Mesenchymal stem cell (in vitro differentiated cells and primary cell): ENCODE results near the gene SPATA12.
"Not testable (repeated sequence)": the region's sequence is repeated elsewhere in the genome, so short reads cannot be mapped to it uniquely, and the experiment has no call there.

Experiments used
- DNase-seq: peaks from one replicate; pipeline ENCODE4 v3.0.0-alpha.2; 2013
- H2AFZ ChIP-seq: one replicate; pipeline ENCODE4 v1.6.1; 2013; ENCODE audit warnings: low read depth, mild to moderate bottlenecking, control low read depth, inconsistent platforms, low read length, moderate library complexity
- H2AK5ac ChIP-seq: 2 replicates; pipeline ENCODE4 v1.6.1; 2013; ENCODE audit warnings: low read length, moderate library complexity, mild to moderate bottlenecking, inconsistent platforms; ENCODE audit not compliant: severe bottlenecking
- H2BK120ac ChIP-seq: one replicate; pipeline ENCODE4 v1.6.1; 2013; ENCODE audit warnings: low read depth, mild to moderate bottlenecking, inconsistent platforms, low read length, moderate library complexity
- H2BK12ac ChIP-seq, 2 experiments: one replicate each; pipeline ENCODE4 v1.6.1; 2013; ENCODE audit warnings: inconsistent platforms in 2 of 2, low read length in 2 of 2, mild to moderate bottlenecking in 2 of 2, moderate library complexity in 2 of 2, control low read depth in 1 of 2
- H2BK15ac ChIP-seq: one replicate; pipeline ENCODE4 v1.6.1; 2013; ENCODE audit warnings: mild to moderate bottlenecking, low read depth, inconsistent platforms; ENCODE audit not compliant: poor library complexity, severe bottlenecking
- H2BK5ac ChIP-seq: 2 replicates; pipeline ENCODE4 v1.6.1; 2013; ENCODE audit warnings: low read depth, mild to moderate bottlenecking, low read length, control low read depth, inconsistent platforms; ENCODE audit not compliant: poor library complexity, severe bottlenecking
- H3K14ac ChIP-seq, 2 experiments: one replicate each; pipeline ENCODE4 v1.6.1; 2013; ENCODE audit warnings: inconsistent platforms in 2 of 2, low read length in 2 of 2, control low read depth in 1 of 2, mild to moderate bottlenecking in 1 of 2, moderate library complexity in 1 of 2
- H3K18ac ChIP-seq, 2 experiments: one replicate each; pipeline ENCODE4 v1.6.1; 2013; ENCODE audit warnings: inconsistent platforms in 2 of 2, low read length in 2 of 2, control low read depth in 1 of 2, low read depth in 1 of 2, mild to moderate bottlenecking in 1 of 2
- H3K23ac ChIP-seq, 2 experiments: one replicate each; pipeline ENCODE4 v1.6.1; 2013; ENCODE audit warnings: inconsistent platforms in 2 of 2, low read length in 2 of 2, mild to moderate bottlenecking in 2 of 2, moderate library complexity in 2 of 2, control low read depth in 1 of 2
- H3K27ac ChIP-seq: 2 replicates; pipeline ENCODE4 v1.5.1; 2013; ENCODE audit warnings: mild to moderate bottlenecking, moderate library complexity, low read length, control low read depth, inconsistent platforms; ENCODE audit not compliant: poor library complexity, severe bottlenecking
- H3K27me3 ChIP-seq, 2 experiments: 2 replicates each; pipeline versions ENCODE4 v1.6.1 to v1.7.0; 2013; ENCODE audit warnings: low read length in 2 of 2, mild to moderate bottlenecking in 2 of 2, moderate library complexity in 2 of 2, control low read depth in 1 of 2, inconsistent platforms in 1 of 2; ENCODE audit not compliant: control insufficient read depth in 1 of 2, insufficient read depth in 1 of 2
- H3K36me3 ChIP-seq, 2 experiments: 2 replicates each; pipeline versions ENCODE4 v1.6.1 to v1.7.0; 2013; ENCODE audit warnings: low read length in 2 of 2, control low read depth in 1 of 2, inconsistent platforms in 1 of 2, low read depth in 1 of 2, mild to moderate bottlenecking in 1 of 2; ENCODE audit not compliant: insufficient read depth in 2 of 2, control insufficient read depth in 1 of 2
- H3K4ac ChIP-seq, 2 experiments: one replicate each; pipeline ENCODE4 v1.6.1; 2013; ENCODE audit warnings: inconsistent platforms in 2 of 2, low read length in 2 of 2, mild to moderate bottlenecking in 2 of 2, moderate library complexity in 2 of 2, control low read depth in 1 of 2, low read depth in 1 of 2
- H3K4me1 ChIP-seq: 2 replicates; pipeline ENCODE4 v1.6.1; 2013; ENCODE audit warnings: low read depth, low read length, control low read depth; ENCODE audit not compliant: control insufficient read depth, insufficient read depth
- H3K4me2 ChIP-seq: 2 replicates; pipeline ENCODE4 v1.6.1; 2013; ENCODE audit warnings: low read length, mild to moderate bottlenecking, inconsistent platforms; ENCODE audit not compliant: poor library complexity, severe bottlenecking
- H3K4me3 ChIP-seq, 2 experiments: 2 replicates each; pipeline versions ENCODE4 v1.5.1 to v1.7.0; 2013; ENCODE audit warnings: low read length in 2 of 2, mild to moderate bottlenecking in 2 of 2, control low read depth in 1 of 2, low read depth in 1 of 2; ENCODE audit not compliant: insufficient read depth in 1 of 2
- H3K79me1 ChIP-seq: replicated peaks from 2 replicates; pipeline ENCODE4 v1.6.1; 2013; ENCODE audit warnings: mild to moderate bottlenecking, control low read depth, low read length, inconsistent platforms; ENCODE audit not compliant: poor library complexity, severe bottlenecking
- H3K9ac ChIP-seq: 2 replicates; pipeline ENCODE4 v1.7.0; 2013; ENCODE audit warnings: mild to moderate bottlenecking, low read length, moderate library complexity
- H3K9me3 ChIP-seq: 2 replicates; pipeline ENCODE4 v1.7.0; 2013; ENCODE audit warnings: mild to moderate bottlenecking, low read length; ENCODE audit not compliant: control insufficient read depth
- H4K8ac ChIP-seq: one replicate; pipeline ENCODE4 v1.6.1; 2013; ENCODE audit warnings: inconsistent platforms, mild to moderate bottlenecking, low read length, moderate library complexity
- H4K91ac ChIP-seq: one replicate; pipeline ENCODE4 v1.6.1; 2013; ENCODE audit warnings: mild to moderate bottlenecking, low read length, inconsistent platforms
- WGBS: methylation state at CpG from one replicate; pipeline ENCODE4 v1.1.7; 2013; ENCODE audit warnings: mixed read lengths; 5-methylcytosine and 5-hydroxymethylcytosine counted together

The SPATA12 gene

DNA sequence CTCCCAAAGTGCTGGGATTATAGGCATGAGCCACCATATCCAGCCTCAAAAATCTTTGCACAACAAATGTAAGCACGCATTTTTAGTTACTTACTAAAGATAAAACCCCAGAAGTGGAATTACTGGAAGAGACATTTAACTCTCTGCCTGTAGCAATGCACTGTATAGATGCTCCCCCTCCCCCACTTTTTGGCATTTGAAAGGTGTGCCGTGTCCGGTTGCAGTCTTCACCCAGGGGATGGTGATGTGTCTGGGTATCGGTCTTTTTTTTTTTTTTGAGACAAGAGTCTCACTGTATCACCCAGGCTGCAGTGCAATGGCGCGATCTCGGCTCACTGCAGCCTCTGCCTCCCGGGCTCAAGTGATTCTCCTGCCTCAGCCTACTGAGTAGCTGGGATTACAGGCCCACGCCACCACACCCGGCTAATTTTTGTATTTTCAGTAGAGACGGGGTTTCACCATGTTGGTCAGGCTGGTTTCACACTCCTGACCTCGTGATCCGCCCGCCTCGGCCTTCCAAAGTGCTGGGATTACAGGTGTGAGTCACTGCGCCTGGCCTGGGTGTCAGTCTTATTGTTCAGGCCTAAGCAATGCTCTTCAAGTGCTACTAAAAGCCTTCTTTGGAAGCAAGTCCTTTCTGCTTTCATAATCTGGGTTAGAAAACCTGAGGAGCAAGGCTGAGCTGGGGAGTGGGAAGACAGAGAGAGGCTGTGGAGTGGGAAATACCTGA lies 23.0 kb downstream of the SPATA12 start:
- H2AFZ ChIP-seq, DNase-seq, H3K4me1 ChIP-seq, H2BK15ac ChIP-seq, H3K9me3 ChIP-seq, H4K8ac ChIP-seq, H3K14ac ChIP-seq, H2BK5ac ChIP-seq, H3K23ac ChIP-seq, H3K4ac ChIP-seq, H3K27ac ChIP-seq, H3K4me3 ChIP-seq, H4K91ac ChIP-seq, H2BK12ac ChIP-seq, H3K18ac ChIP-seq, H3K9ac ChIP-seq, H2BK120ac ChIP-seq, H3K79me1 ChIP-seq, H2AK5ac ChIP-seq, H3K4me2 ChIP-seq, H3K36me3 ChIP-seq: not testable (repeated sequence)
- H3K27me3 ChIP-seq: peaks cover 6 to 20% of the 10 kb centered on the region in 2 experiments
- 95% methylated on average over 15 of the region's 16 CpGs for WGBS

- DNase-seq: no peak
- no peak overlapping the region for H2BK120ac ChIP-seq
- H3K4me2 ChIP-seq: no peak overlapping the region
- H2AFZ ChIP-seq: no peak overlapping the region
- H3K4me3 ChIP-seq: no peak overlapping the region
- H3K27me3 ChIP-seq: peaks cover 0 to 10% of the 10 kb centered on the region in 2 experiments
- 95% methylated on average over 2 of the region's 4 CpGs for WGBS
- no peak overlapping the region for H3K14ac ChIP-seq
- no peaks in the 10 kb centered on the region for H3K79me1 ChIP-seq
- H2AK5ac ChIP-seq: no peak overlapping the region
- no peaks in the 10 kb centered on the region for H3K9me3 ChIP-seq
- no peak overlapping the region for H3K9ac ChIP-seq
- no peaks in the 10 kb centered on the region for H3K4me1 ChIP-seq
- H3K18ac ChIP-seq: no peak overlapping the region
- no peak overlapping the region for H3K27ac ChIP-seq
- H4K8ac ChIP-seq: no peak overlapping the region
- H2BK15ac ChIP-seq: no peak overlapping the region
- no peaks in the 10 kb centered on the region for H3K36me3 ChIP-seq
- no peak overlapping the region for H2BK12ac ChIP-seq
- H2BK5ac ChIP-seq: no peak overlapping the region
- H3K23ac ChIP-seq: no peak overlapping the region
- H3K4ac ChIP-seq: no peak overlapping the region
- no peak overlapping the region for H4K91ac ChIP-seq
Observed at GRCh38 chr3:57085211-57085610, 24.7 kb downstream of the SPATA12 start.

GRCh38 chr3:57086201-57086600 lies 25.7 kb downstream of the SPATA12 start:
- H3K36me3 ChIP-seq: no peaks in the 10 kb centered on the region
- no peak overlapping the region for H2BK5ac ChIP-seq
- no peaks in the 10 kb centered on the region for H3K4me1 ChIP-seq
- H2BK12ac ChIP-seq: no peak overlapping the region
- DNase-seq: no peak
- no peak overlapping the region for H2AFZ ChIP-seq
- no peak overlapping the region for H2AK5ac ChIP-seq
- H3K9ac ChIP-seq: no peak overlapping the region
- no peak overlapping the region for H4K8ac ChIP-seq
- no peaks in the 10 kb centered on the region for H3K79me1 ChIP-seq
- no peaks in the 10 kb centered on the region for H3K9me3 ChIP-seq
- H3K4me2 ChIP-seq: no peak overlapping the region
- no peak overlapping the region for H3K23ac ChIP-seq
- H2BK120ac ChIP-seq: no peak overlapping the region
- no peak overlapping the region for H3K14ac ChIP-seq
- no peak overlapping the region for H4K91ac ChIP-seq
- H3K18ac ChIP-seq: no peak overlapping the region
- no peak overlapping the region for H3K27ac ChIP-seq
- H3K4ac ChIP-seq: no peak overlapping the region
- peaks cover 0 to under 1% of the 10 kb centered on the region in 2 experiments for H3K27me3 ChIP-seq
- no peak overlapping the region for H3K4me3 ChIP-seq
- H2BK15ac ChIP-seq: no peak overlapping the region

GRCh38 chr3:57087361-57088092 lies 27.1 kb downstream of the SPATA12 start:
- WGBS: 100% methylated on average over 1 of the region's 1 CpG
- H2BK5ac ChIP-seq: no peak overlapping the region
- no peak for DNase-seq

More at GRCh38 chr3:57087361-57088092, 27.1 kb downstream of the SPATA12 start:
- Histone ChIP-seq H3K79me1 (no peaks in the 10 kb centered on the region), H2AFZ (no peak overlapping the region), H3K9ac (no peak overlapping the region), H2BK120ac (no peak overlapping the region), H2BK12ac (no peak overlapping the region), H3K9me3 (no peaks in the 10 kb centered on the region), H3K27ac (no peak overlapping the region), H3K18ac (no peak overlapping the region), H2AK5ac (no peak overlapping the region), H3K4me1 (no peaks in the 10 kb centered on the region), H4K91ac (no peak overlapping the region), H3K23ac (no peak overlapping the region), H3K4me3 (no peak overlapping the region), H3K4ac (no peak overlapping the region), H3K4me2 (no peak overlapping the region), H3K14ac (no peak overlapping the region), H3K27me3 (no peaks in the 10 kb centered on the region), H4K8ac (no peak overlapping the region), H3K36me3 (no peaks in the 10 kb centered on the region), H2BK15ac (no peak overlapping the region)
